ENCODE measurements around the gene TSPYL6.

Gene TSPYL6

DNA sequence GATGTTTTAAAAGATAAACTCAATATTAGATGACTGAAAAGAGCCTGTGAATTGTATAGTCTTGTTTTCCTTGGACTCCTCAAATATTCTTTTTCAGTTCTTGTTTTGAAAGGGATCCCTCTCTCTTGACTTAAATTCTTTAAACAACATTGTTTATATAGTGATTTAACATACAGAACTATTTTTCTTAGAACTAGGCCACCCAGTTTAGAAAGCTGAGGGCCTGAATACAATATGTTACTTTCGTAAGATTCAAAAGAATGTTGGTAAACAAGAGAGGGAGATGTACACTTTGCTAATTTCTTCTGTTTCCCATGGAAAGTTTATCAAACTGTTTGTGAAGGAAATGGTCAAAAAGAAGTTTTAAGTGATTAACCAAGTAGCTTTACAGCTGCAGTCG, 5.5 kb upstream of the TSPYL6 start:
- Histone ChIP-seq H3K36me3 (no peaks in the 10 kb centered on the region), H3K27me3 (no peaks in the 10 kb centered on the region), H3K4me1 (peaks cover 0 to 24% (median 5%) of the 10 kb centered on the region in 4 donors), H3K27ac (peak overlapping the region; percentile 31 to 53), H3K9me3 (no peaks in the 10 kb centered on the region), H3K4me3 (no peak overlapping the region)
- intact Hi-C loops (cut with DNase I; ENCODE audit: low total_unique reads) = no loop called here
- no peak for TF ChIP-seq CTCF (IDR thresholded peaks at IDR 0.05)
- no peak for DNase-seq

DNA sequence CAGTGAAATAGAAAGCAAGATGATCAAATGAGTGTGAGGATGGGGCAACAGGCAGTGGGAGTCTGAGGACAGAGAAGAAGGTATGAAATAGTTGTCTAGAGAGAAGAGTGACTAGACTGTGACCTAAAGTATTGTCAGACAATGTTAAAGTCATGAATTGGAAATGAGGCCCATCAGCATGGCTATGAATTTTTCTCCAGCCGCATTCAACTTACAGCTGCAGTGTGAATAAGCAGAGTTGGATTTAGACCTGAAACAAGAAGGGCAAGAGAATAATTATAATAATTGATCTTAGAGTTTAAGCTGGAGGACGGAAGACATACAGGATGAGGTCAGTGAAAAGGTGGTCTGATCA, 4.2 kb upstream of the TSPYL6 start:
- H3K4me1 ChIP-seq = peaks cover 0 to 24% (median 5%) of the 10 kb centered on the region in 4 donors
- no peak for TF ChIP-seq CTCF (IDR thresholded peaks at IDR 0.05)
- intact Hi-C loops (cut with DNase I; ENCODE audit: low total_unique reads) = no loop called here
- no peak for DNase-seq
- no peaks in the 10 kb centered on the region for H3K9me3 ChIP-seq
- no peaks in the 10 kb centered on the region for H3K27me3 ChIP-seq
- H3K36me3 ChIP-seq = peaks cover 0 to 3% (median 0%) of the 10 kb centered on the region in 3 donors
- no peak overlapping the region for H3K4me3 ChIP-seq
- H3K27ac ChIP-seq = no peak overlapping the region

DNA sequence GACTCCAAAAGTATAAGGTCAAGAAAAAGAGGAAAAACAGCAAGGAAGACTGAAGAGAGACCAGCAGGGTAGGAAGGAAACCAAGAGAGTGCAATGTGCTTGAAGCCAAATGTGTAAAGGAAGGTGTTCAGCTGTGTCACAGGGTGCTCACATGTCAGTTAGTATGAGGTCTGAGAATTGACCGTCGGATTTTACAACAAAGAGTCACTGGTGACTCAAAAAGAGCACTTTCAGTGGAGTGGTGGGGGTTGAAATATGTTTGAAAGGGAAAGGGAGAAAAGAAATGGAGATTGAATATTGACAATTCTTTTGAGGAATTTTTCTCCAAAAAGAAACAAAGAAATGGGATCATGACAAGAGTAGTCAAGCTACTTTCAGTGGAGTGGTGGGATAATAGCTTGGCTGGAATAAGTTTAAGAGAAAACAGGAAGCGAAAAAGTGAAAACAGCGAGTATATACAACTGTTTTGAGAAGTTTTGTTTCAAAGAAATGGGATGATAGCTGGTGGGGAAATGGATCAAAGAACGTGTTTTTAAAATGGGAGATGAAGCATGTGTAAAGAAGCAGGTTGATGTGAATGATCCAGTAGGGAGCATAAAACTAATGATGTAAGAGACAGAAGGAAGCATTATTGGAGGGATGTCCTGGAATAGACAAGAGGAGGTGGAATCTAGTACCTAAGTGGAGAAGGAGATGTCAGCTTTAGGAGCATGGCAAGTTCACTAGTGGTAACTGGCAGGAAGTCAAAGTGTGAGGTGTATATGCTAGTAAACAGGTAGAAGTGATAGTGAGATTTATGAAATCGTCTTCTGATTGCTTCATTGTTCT, 3.6 kb upstream of the TSPYL6 start:
- Histone ChIP-seq H3K9me3 (no peaks in the 10 kb centered on the region), H3K36me3 (peaks cover 0 to 3% (median 0%) of the 10 kb centered on the region in 3 donors), H3K4me3 (no peak overlapping the region), H3K27me3 (no peaks in the 10 kb centered on the region), H3K27ac (no peak overlapping the region), H3K4me1 (peaks cover 0 to 24% (median 5%) of the 10 kb centered on the region in 4 donors)
- no peak for TF ChIP-seq CTCF (IDR thresholded peaks at IDR 0.05)
- intact Hi-C loops (cut with DNase I; ENCODE audit: low total_unique reads) = no loop called here
- no peak for DNase-seq

- Histone ChIP-seq H3K4me1 (peaks cover 0 to 24% (median 5%) of the 10 kb centered on the region in 4 donors), H3K27me3 (no peaks in the 10 kb centered on the region), H3K9me3 (no peaks in the 10 kb centered on the region), H3K27ac (no peak overlapping the region), H3K4me3 (no peak overlapping the region), H3K36me3 (peaks cover 0 to 3% (median 0%) of the 10 kb centered on the region in 3 donors)
- intact Hi-C loops (cut with DNase I; ENCODE audit: low total_unique reads) = no loop called here
- no peak for DNase-seq
- TF ChIP-seq CTCF (IDR thresholded peaks at IDR 0.05) = no peak
Observed at GRCh38 chr2:54258166-54258565, 2.1 kb upstream of the TSPYL6 start.

GRCh38 chr2:54255230-54256090, 569 bp downstream of the TSPYL6 start:
- H3K4me1 ChIP-seq = peaks cover 0 to 5% (median 0%) of the 10 kb centered on the region in 4 donors
- intact Hi-C loops (cut with DNase I; ENCODE audit: low total_unique reads) = no loop called here
- no peaks in the 10 kb centered on the region for H3K27me3 ChIP-seq
- no peak overlapping the region for H3K27ac ChIP-seq
- no peak overlapping the region for H3K4me3 ChIP-seq
- peaks cover 0 to 3% (median 0%) of the 10 kb centered on the region in 3 donors for H3K36me3 ChIP-seq
- TF ChIP-seq CTCF (IDR thresholded peaks at IDR 0.05) = no peak
- H3K9me3 ChIP-seq = no peaks in the 10 kb centered on the region
- no peak for DNase-seq

All from tibial artery (tissue), 4 donors.